Astrocyte (in vitro differentiated cells and primary cell): Measurements from ENCODE around the gene FHIT. TPM values are rescaled to one million over a fixed set of nuclear protein-coding genes. Genes with fewer than 3 reads are reported as not detected.

Experiments used
- DNase-seq: peaks from one replicate; pipeline ENCODE4 v3.0.0-alpha.2; 2010; ENCODE audit warnings: low read depth
- FAIRE-seq: peaks from 2 replicates; lab custom pipeline; 2011; peaks lifted over from hg19 to GRCh38; lab: Jason Lieb, UNC
- H2AFZ ChIP-seq: 2 replicates; pipeline ENCODE4 v1.6.0; 2012; ENCODE audit warnings: low read depth, low read length, inconsistent platforms
- H3K27ac ChIP-seq: 2 replicates; pipeline ENCODE4 v1.5.1; 2011; ENCODE audit warnings: low read depth, low read length, inconsistent platforms
- H3K27me3 ChIP-seq: 2 replicates; pipeline ENCODE4 v1.6.0; 2011; ENCODE audit warnings: low read length, inconsistent platforms; ENCODE audit not compliant: insufficient read depth
- H3K36me3 ChIP-seq: 2 replicates; pipeline ENCODE4 v1.5.1; 2011; ENCODE audit warnings: low read length, inconsistent platforms; ENCODE audit not compliant: insufficient read depth
- H3K4me1 ChIP-seq: 2 replicates; pipeline ENCODE4 v1.5.1; 2011; ENCODE audit warnings: low read length, inconsistent platforms; ENCODE audit not compliant: insufficient read depth
- H3K4me2 ChIP-seq: 2 replicates; pipeline ENCODE4 v1.6.0; 2012; ENCODE audit warnings: low read length, inconsistent platforms
- H3K4me3 ChIP-seq: 2 replicates; pipeline ENCODE4 v1.5.1; 2011; ENCODE audit warnings: low read depth, mild to moderate bottlenecking, low read length, inconsistent platforms; ENCODE audit not compliant: insufficient read depth
- H3K79me2 ChIP-seq: 2 replicates; pipeline ENCODE4 v1.6.0; 2012; ENCODE audit warnings: mild to moderate bottlenecking, low read length, inconsistent platforms; ENCODE audit not compliant: insufficient read depth
- H3K9ac ChIP-seq: 2 replicates; pipeline ENCODE4 v1.6.0; 2012; ENCODE audit warnings: mild to moderate bottlenecking, low read length, inconsistent platforms
- H3K9me3 ChIP-seq: 2 replicates; pipeline ENCODE4 v1.5.1; 2012; ENCODE audit warnings: low read depth, mild to moderate bottlenecking, low read length, inconsistent platforms; ENCODE audit not compliant: insufficient read depth
- H4K20me1 ChIP-seq: 2 replicates; pipeline ENCODE4 v1.6.0; 2012; ENCODE audit warnings: low read length, inconsistent platforms; ENCODE audit not compliant: insufficient read depth
- H3K27ac Mint-ChIP-seq: one replicate; pipeline ENCODE4 v1.8.0; 2021; ENCODE audit warnings: mild to moderate bottlenecking, mixed read lengths; ENCODE audit not compliant: unreplicated experiment
- H3K27me3 Mint-ChIP-seq: one replicate; pipeline ENCODE4 v1.8.0; 2021; ENCODE audit warnings: low read depth, mixed read lengths; ENCODE audit not compliant: unreplicated experiment
- H3K36me3 Mint-ChIP-seq: one replicate; pipeline ENCODE4 v1.8.0; 2021; ENCODE audit warnings: low read depth, mixed read lengths; ENCODE audit not compliant: unreplicated experiment
- H3K4me1 Mint-ChIP-seq: one replicate; pipeline ENCODE4 v1.8.0; 2021; ENCODE audit warnings: low read depth, mixed read lengths; ENCODE audit not compliant: unreplicated experiment
- H3K4me3 Mint-ChIP-seq: one replicate; pipeline ENCODE4 v1.8.0; 2021; ENCODE audit warnings: mild to moderate bottlenecking, moderate library complexity, mixed read lengths; ENCODE audit not compliant: unreplicated experiment
- H3K9me3 Mint-ChIP-seq: one replicate; pipeline ENCODE4 v1.8.0; 2021; ENCODE audit warnings: mild to moderate bottlenecking, mixed read lengths; ENCODE audit not compliant: unreplicated experiment
- CTCF ChIP-seq: IDR thresholded peaks from 2 replicates; pipeline ENCODE4 v1.5.1; 2011; ENCODE audit warnings: low read depth, mild to moderate bottlenecking, inconsistent platforms, low read length, moderate library complexity; ENCODE audit not compliant: insufficient read depth
- EZH2 ChIP-seq: IDR thresholded peaks from 2 replicates; pipeline ENCODE4 v1.6.1; 2012; ENCODE audit warnings: mild to moderate bottlenecking, low read length, inconsistent platforms; ENCODE audit not compliant: insufficient read depth
- total RNA-seq: library from RNA; stranded (reverse); gene quantifications from 2 replicates; pipeline ENCODE4 v1.2.1, GENCODE V29; 2021

Gene FHIT
- total RNA-seq, 1 donor from 2014 or later = 6.7 TPM

GRCh38 chr3:59854061-59854709, 1397.1 kb downstream of the FHIT start:
- Histone ChIP-seq H3K36me3 (no peaks in the 10 kb centered on the region), H3K27me3 (no peaks in the 10 kb centered on the region), H3K79me2 (no peaks in the 10 kb centered on the region), H3K9ac (no peak overlapping the region), H3K9me3 (no peaks in the 10 kb centered on the region), H3K4me2 (no peak overlapping the region), H3K4me1 (no peaks in the 10 kb centered on the region), H2AFZ (no peak overlapping the region), H4K20me1 (no peaks in the 10 kb centered on the region), H3K4me3 (no peak overlapping the region), H3K27ac (no peak overlapping the region)
- DNase-seq (no peak), FAIRE-seq (no peak)
- no peak overlapping the region for H3K27ac Mint-ChIP-seq
- H3K4me1 Mint-ChIP-seq = peaks cover 2% of the 10 kb centered on the region
- H3K36me3 Mint-ChIP-seq = no peaks in the 10 kb centered on the region
- H3K9me3 Mint-ChIP-seq = no peaks in the 10 kb centered on the region
- no peak overlapping the region for H3K4me3 Mint-ChIP-seq
- TF ChIP-seq EZH2 = no peak
- TF ChIP-seq CTCF = no peak
- H3K27me3 Mint-ChIP-seq = peaks cover 2% of the 10 kb centered on the region

DNA sequence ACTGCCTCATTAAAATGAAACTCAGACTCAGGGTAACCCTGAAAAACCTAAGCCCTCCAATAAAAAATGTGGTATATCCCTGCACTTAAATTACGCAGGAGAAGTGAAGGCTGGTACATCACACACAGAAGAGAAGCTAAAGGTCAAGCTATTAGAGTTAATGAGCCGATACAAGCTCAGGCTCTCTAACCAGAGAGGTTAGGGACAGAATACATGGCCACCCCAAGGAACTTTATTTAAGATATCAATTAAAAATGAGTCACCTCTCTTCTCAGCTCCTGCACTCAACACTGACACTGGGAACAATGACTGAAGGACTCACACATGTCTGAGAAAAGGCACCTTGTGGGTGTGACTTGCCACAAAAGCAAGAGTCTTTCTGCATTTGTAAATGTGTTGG, 1400.8 kb downstream of the FHIT start:
- no peaks in the 10 kb centered on the region for H3K9me3 Mint-ChIP-seq
- no peaks in the 10 kb centered on the region for H3K36me3 ChIP-seq
- no peak overlapping the region for H3K4me3 ChIP-seq
- H3K9ac ChIP-seq = no peak overlapping the region
- TF ChIP-seq EZH2 (no peak), CTCF (no peak)
- H4K20me1 ChIP-seq = no peaks in the 10 kb centered on the region
- H3K4me1 Mint-ChIP-seq = no peaks in the 10 kb centered on the region
- no peak overlapping the region for H3K4me2 ChIP-seq
- no peaks in the 10 kb centered on the region for H3K36me3 Mint-ChIP-seq
- no peak overlapping the region for H3K27ac Mint-ChIP-seq
- H3K4me1 ChIP-seq = no peaks in the 10 kb centered on the region
- H3K79me2 ChIP-seq = no peaks in the 10 kb centered on the region
- H3K9me3 ChIP-seq = no peaks in the 10 kb centered on the region
- FAIRE-seq (no peak), DNase-seq (no peak)
- peaks cover 2% of the 10 kb centered on the region for H3K27me3 Mint-ChIP-seq
- no peak overlapping the region for H3K27ac ChIP-seq
- no peaks in the 10 kb centered on the region for H3K27me3 ChIP-seq
- H3K4me3 Mint-ChIP-seq = no peak overlapping the region
- H2AFZ ChIP-seq = no peak overlapping the region

- DNase-seq = no peak
- Histone ChIP-seq H4K20me1 (no peaks in the 10 kb centered on the region), H3K9ac (no peak overlapping the region), H2AFZ (no peak overlapping the region), H3K36me3 (no peaks in the 10 kb centered on the region), H3K27ac (no peak overlapping the region), H3K4me1 (no peaks in the 10 kb centered on the region), H3K4me2 (no peak overlapping the region), H3K79me2 (no peaks in the 10 kb centered on the region), H3K9me3 (no peaks in the 10 kb centered on the region), H3K27me3 (no peaks in the 10 kb centered on the region), H3K4me3 (no peak overlapping the region)
- H3K9me3 Mint-ChIP-seq = no peaks in the 10 kb centered on the region
- no peak overlapping the region for H3K4me3 Mint-ChIP-seq
- no peaks in the 10 kb centered on the region for H3K36me3 Mint-ChIP-seq
- TF ChIP-seq EZH2 = no peak
- no peak for TF ChIP-seq CTCF
- H3K4me1 Mint-ChIP-seq = no peaks in the 10 kb centered on the region
- H3K27ac Mint-ChIP-seq = no peak overlapping the region
- FAIRE-seq = no peak
- H3K27me3 Mint-ChIP-seq = peaks cover 2% of the 10 kb centered on the region
Observed at GRCh38 chr3:59845386-59845785, 1405.9 kb downstream of the FHIT start.
